Uterus (tissue), 4 donors: ENCODE measurements around the gene CNDP2. TPM values are rescaled to one million over a fixed set of nuclear protein-coding genes. Genes with fewer than 3 reads are reported as not detected.

Source experiments
- DNase-seq, 2 donors: peaks; one replicate each; pipeline ENCODE4 v3.0.0-alpha.2; 2019 to 2020
- H3K27ac ChIP-seq, 2 donors: fragments of 200-600 bp; sonication (generic); 1 replicate in 1 of 2; 2 replicates in 1 of 2; pipeline ENCODE4 v1.5.1; 2016 to 2018
- H3K27me3 ChIP-seq, 2 donors: fragments of 200-600 bp; sonication (generic); one replicate each; pipeline ENCODE4 v1.5.1; 2018 to 2019; ENCODE audit warnings: control low read depth in 1 of 2
- H3K36me3 ChIP-seq, 2 donors: fragments of 200-600 bp; sonication (generic); one replicate each; pipeline ENCODE4 v1.5.1; 2019; ENCODE audit warnings: control low read depth in 1 of 2
- H3K4me1 ChIP-seq, 2 donors: fragments of 200-600 bp; sonication (generic); one replicate each; pipeline ENCODE4 v1.5.1; 2018 to 2019; ENCODE audit warnings: control low read depth in 1 of 2
- H3K4me3 ChIP-seq, 2 donors: fragments of 200-600 bp; sonication (generic); 1 replicate in 1 of 2; 2 replicates in 1 of 2; pipeline ENCODE4 v1.5.1; 2018 to 2019; ENCODE audit warnings: mild to moderate bottlenecking in 1 of 2
- H3K9me3 ChIP-seq, 2 donors: fragments of 200-600 bp; sonication (generic); one replicate each; pipeline ENCODE4 v1.5.1; 2019; ENCODE audit warnings: control low read depth in 1 of 2
- POLR2A ChIP-seq, 2 donors: fragments of 450-650 bp; IDR thresholded peaks; one replicate each; pipeline ENCODE4 v1.6.1; 2016; ENCODE audit warnings: antibody characterized with exemption in 2 of 2, mild to moderate bottlenecking in 1 of 2, moderate library complexity in 1 of 2
- intact Hi-C: fragments of 100-400 bp; cut with DNase I; formaldehyde crosslinking; loops from one replicate; pipeline ENCODE4 v1.15.1; 2023; ENCODE audit warnings: low total_unique reads
- total RNA-seq, 4 donors: library from RNA; depleted of rRNA in 3 of 4; stranded (reverse); fragments of >200 nt in 3 of 4; gene quantifications; one replicate each; pipeline versions ENCODE4 v1.1.0 to v1.2.4, GENCODE V29; 2014 to 2023
- TF ChIP-seq, protein P1 (sequence below), 4 experiments: fragments of 200-600 bp in 2 of 4; fragments of 450-650 bp in 2 of 4; sonication (generic) in 2 of 4; IDR thresholded peaks; one replicate each; pipeline ENCODE4 v1.5.1; 2016 to 2019; ENCODE audit warnings: antibody characterized with exemption in 4 of 4, mild to moderate bottlenecking in 2 of 4, moderate library complexity in 1 of 4
- donor health status: DM: yes; HTN: yes; CAD: no.

Gene CNDP2
- total RNA-seq, 4 donors from 2014 or later = 56.2 to 149 (median 110) TPM

DNA sequence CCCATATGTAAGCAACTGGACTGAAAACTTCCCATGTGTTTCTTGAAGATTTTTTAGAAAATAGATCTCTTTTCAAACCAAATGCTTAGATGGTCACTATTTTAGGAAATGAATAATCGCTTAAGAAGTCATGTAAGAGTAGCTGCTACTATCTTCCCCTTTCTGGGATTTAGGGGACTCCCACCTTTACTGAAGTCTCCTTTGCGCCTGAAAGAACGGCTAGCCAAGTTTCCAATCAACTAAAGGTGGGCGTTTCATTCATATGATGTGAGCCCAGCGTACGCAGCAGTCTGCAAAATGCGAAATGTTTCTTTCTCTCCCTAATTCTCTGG lies 40.2 kb upstream of the CNDP2 start:
- H3K4me3 ChIP-seq = no peak overlapping the region
- no peaks in the 10 kb centered on the region for H3K36me3 ChIP-seq
- DNase-seq = no peak
- intact Hi-C loops = no loop called here
- no peaks in the 10 kb centered on the region for H3K9me3 ChIP-seq
- no peak overlapping the region for H3K27ac ChIP-seq
- peaks cover 0 to 7% of the 10 kb centered on the region in 2 donors for H3K4me1 ChIP-seq
- no peak for TF ChIP-seq POLR2A (IDR thresholded peaks at IDR 0.05)
- TF ChIP-seq, protein P1, sequence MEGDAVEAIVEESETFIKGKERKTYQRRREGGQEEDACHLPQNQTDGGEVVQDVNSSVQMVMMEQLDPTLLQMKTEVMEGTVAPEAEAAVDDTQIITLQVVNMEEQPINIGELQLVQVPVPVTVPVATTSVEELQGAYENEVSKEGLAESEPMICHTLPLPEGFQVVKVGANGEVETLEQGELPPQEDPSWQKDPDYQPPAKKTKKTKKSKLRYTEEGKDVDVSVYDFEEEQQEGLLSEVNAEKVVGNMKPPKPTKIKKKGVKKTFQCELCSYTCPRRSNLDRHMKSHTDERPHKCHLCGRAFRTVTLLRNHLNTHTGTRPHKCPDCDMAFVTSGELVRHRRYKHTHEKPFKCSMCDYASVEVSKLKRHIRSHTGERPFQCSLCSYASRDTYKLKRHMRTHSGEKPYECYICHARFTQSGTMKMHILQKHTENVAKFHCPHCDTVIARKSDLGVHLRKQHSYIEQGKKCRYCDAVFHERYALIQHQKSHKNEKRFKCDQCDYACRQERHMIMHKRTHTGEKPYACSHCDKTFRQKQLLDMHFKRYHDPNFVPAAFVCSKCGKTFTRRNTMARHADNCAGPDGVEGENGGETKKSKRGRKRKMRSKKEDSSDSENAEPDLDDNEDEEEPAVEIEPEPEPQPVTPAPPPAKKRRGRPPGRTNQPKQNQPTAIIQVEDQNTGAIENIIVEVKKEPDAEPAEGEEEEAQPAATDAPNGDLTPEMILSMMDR (IDR thresholded peaks at IDR 0.05) = no peak
- peaks cover 0 to 26% of the 10 kb centered on the region in 2 donors for H3K27me3 ChIP-seq

DNA sequence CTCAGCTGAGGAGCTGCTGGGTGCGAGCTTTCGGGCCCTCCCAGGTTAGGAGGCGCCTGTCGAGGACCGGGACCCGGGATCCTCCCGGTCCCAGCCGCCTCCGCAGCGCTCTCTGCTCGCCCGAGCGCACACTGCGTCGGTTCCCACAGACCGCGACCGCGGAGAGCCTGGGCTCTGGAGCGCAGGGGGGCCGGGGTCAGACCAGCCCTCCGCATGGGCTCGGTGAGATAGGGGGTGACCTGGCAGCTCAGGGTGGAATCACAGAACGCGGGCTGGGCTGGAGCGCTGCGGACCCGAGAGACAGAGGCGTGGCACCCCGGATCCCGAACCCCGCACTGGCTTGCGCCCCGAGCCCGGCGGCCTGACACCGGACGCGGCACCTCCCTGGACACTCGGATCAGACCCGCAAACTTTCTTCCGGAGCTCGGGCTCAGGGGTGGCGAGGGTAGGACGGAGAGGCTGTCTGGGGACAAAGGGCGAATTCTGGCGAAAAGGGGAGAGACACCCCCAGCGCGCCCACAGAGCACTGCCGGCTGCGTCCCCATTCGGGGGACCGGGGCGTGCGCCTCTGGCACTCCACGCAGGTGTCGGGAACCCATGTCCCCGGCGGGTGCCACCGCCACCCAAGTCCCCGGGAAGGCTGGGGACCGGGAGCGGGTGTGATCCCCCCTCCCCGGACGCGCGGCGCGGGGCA lies 39.7 kb upstream of the CNDP2 start:
- no peak overlapping the region for H3K27ac ChIP-seq
- no peak overlapping the region for H3K4me3 ChIP-seq
- peaks cover 0 to 26% of the 10 kb centered on the region in 2 donors for H3K27me3 ChIP-seq
- H3K36me3 ChIP-seq = no peaks in the 10 kb centered on the region
- TF ChIP-seq, protein P1 (IDR thresholded peaks at IDR 0.05) = no peak
- TF ChIP-seq POLR2A (IDR thresholded peaks at IDR 0.05) = no peak
- H3K9me3 ChIP-seq = no peaks in the 10 kb centered on the region
- intact Hi-C loops = no loop called here
- H3K4me1 ChIP-seq = peaks cover 0 to 7% of the 10 kb centered on the region in 2 donors
- DNase-seq = no peak

DNA sequence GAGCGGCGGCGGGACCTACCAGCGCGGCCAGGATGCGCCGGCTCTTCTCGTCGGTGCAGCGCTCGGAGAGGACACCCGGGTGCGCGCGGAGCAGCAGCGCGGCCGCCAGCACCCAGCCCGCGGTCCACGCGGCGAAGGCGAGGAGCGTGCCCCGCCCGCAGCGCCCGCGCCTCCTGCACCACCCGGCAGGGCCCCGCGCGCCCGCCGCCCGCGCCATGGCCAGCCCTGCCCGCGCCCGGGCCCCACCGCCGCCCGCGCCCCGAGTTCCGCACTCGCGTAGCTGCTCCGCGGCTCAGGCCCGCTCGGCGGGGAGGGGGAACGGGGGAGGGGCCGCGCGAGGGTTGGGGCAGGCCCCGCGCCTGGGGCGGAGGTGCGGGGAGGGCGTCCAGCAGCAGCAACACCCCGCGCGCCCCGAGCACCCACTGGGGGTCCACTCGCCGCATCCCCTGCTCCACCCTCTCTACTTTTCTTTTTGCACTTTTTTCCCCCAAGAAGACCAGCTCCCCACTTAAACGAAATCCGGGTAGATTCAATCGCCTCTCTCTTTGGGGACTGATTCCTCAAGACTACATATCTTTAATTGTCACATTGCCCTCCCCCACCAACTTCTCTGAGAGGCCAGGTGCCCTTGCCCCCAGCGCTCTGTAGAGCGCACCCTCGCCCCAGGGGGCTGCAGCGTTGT lies 39.0 kb upstream of the CNDP2 start, which contains the start of gene DIPK1C:
TSS of gene DIPK1C (minus strand) at position 266 of the 682 bp plus-strand sequence. CDS start at position 217, 49 bp downstream.
- no peak within 1 kb of the TSS for H3K4me3 ChIP-seq
- peaks cover 0 to 26% of the 10 kb centered on the region in 2 donors for H3K27me3 ChIP-seq
- no peaks in the 10 kb centered on the region for H3K36me3 ChIP-seq
- DNase-seq = no peak
- TF ChIP-seq, protein P1 (IDR thresholded peaks at IDR 0.05) = no peak
- no peak for TF ChIP-seq POLR2A (IDR thresholded peaks at IDR 0.05)
- H3K4me1 ChIP-seq = peaks cover 0 to 7% of the 10 kb centered on the region in 2 donors
- no peaks in the 10 kb centered on the region for H3K9me3 ChIP-seq
- H3K27ac ChIP-seq = no peak within 1 kb of the TSS
- intact Hi-C loops = no loop called here

DNA sequence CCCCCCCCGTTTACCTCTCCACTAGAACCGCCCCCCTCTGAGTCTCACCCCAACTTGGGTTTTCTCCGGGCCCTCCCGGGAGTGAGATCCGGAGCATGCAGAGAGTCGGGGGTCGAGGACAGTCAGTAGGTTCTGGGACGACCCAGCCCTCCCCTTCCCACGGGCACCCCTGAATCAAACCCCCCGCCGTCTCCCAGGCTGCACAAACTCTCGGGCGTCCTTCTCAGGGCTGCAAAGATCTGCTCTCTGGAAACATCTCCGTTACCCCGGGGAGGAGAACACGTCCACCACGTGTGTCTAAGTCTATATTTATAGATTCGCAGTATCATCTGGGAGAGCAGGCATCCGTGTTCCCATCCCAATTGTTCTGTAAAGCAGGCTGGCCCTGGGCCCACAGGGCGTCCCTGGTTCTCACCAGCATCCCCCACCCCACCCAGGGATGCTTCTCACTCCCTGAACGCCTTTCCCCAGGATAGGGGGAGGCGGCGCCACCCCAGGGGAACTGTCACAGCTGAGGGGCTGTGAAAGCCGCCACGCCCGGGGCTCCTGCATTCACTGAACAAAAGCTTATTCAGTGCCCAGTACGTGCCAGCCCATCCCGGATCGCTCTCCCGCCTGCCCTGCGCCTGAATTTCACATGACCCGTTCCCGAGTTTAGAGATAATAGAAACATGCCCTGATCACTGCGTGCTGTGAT lies 38.3 kb upstream of the CNDP2 start:
- intact Hi-C loops = no loop called here

More for the DNA sequence above, 38.3 kb upstream of the CNDP2 start:
- no peak overlapping the region for H3K4me3 ChIP-seq
- H3K27ac ChIP-seq = no peak overlapping the region
- no peaks in the 10 kb centered on the region for H3K9me3 ChIP-seq
- no peak for DNase-seq
- H3K36me3 ChIP-seq = no peaks in the 10 kb centered on the region
- peaks cover 0 to 7% of the 10 kb centered on the region in 2 donors for H3K4me1 ChIP-seq
- TF ChIP-seq, protein P1 (IDR thresholded peaks at IDR 0.05) = no peak
- no peak for TF ChIP-seq POLR2A (IDR thresholded peaks at IDR 0.05)
- H3K27me3 ChIP-seq = peaks cover 0 to 26% of the 10 kb centered on the region in 2 donors
